Stimulated activated CD8-positive, alpha-beta memory T cell treated with anti-CD3 and anti-CD28 coated beads, Interleukin-15, amount 100 ng/mL, for 48 hours (primary cell): Measurements from ENCODE around the gene ETFA.
A peak's percentile ranks its signal among the peaks of the same experiment; 100 is the strongest.

Source experiments
- DNase-seq, 2 donors: peaks; one replicate each; pipeline ENCODE4 v3.0.0-alpha.2; 2020; ENCODE audit warnings: low read depth in 2 of 2

ETFA gene

DNA sequence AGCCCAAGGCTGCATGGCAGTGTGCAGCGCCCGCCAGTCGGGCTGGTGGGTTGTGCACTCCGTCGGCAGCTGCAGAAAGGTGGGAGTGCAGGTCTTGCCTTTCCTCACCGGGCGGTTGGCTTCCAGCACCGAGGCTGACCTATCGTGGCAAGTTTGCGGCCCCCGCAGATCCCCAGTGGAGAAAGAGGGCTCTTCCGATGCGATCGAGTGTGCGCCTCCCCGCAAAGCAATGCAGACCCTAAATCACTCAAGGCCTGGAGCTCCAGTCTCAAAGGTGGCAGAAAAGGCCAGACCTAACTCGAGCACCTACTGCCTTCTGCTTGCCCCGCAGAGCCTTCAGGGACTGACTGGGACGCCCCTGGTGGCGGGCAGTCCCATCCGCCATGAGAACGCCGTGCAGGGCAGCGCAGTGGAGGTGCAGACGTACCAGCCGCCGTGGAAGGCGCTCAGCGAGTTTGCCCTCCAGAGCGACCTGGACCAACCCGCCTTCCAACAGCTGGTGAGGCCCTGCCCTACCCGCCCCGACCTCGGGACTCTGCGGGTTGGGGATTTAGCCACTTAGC is 29.6 kb upstream of the ETFA start:
- peak in 1 of 2 donors; percentile 44 for DNase-seq

DNA sequence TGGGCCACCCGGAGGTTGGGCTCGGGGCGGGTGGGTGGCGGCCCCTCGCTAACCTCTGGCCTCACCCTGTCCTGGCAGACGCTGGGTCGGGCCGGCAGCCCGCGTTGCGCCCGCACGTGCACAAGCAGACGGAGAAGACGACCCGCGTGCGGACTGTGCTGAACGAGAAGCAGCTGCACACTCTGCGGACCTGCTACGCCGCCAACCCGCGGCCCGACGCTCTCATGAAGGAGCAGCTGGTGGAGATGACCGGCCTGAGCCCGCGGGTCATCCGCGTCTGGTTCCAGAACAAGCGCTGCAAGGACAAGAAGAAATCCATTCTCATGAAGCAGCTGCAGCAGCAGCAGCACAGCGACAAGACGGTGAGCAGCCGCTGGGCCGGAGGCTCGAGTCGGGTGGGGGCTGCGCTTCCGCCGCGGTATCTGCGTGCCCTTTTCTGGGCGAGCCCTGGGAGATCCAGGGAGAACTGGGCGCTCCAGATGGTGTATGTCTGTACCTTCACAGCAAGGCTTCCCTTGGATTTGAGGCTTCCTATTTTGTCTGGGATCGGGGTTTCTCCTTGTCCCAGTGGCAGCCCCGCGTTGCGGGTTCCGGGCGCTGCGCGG is 29.0 kb upstream of the ETFA start:
- DNase-seq, result no peak

DNA sequence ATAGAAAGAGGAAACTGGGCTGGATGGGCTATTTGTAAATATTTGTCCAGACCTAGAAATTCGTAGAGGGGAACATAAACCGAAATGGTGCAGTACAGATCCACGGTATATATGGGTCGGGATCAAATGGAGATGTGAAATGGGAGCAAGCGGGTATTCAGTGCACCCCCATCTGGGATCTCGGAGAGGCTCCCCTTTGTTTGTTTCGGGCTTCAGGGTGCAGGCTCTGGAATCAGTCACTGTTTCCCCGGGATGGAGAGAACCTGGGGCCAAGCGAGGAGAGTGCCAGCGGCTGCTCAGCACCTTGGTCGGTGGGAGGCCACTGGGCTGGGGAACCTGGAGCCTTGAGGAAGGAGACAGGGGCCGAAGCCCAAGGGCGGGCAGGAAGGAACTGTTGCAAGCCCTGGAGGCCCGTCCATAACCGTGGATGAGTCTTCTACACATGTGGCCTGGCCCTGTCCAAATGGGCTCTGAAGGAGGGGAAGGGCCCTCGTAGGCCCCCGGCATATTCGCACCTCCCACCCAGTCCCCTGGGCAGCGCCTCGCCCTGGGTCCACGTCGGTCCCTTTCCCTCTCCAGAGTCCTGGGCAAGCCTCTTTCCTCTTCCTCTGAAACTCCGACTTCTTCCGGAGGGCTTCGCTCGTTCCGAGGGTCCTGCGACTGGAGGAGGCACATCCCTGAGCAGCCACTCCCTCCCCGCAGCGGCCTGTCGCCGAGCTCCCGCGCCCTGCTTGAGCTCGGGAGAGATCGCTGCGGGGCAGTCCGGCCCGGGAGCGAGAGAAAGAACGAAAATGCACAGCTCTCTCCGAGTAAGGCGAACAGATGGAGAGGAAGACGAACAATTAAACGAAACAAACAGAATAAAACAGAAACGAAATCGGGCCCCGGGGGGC is 28.3 kb upstream of the ETFA start:
- DNase-seq, result no peak

DNA sequence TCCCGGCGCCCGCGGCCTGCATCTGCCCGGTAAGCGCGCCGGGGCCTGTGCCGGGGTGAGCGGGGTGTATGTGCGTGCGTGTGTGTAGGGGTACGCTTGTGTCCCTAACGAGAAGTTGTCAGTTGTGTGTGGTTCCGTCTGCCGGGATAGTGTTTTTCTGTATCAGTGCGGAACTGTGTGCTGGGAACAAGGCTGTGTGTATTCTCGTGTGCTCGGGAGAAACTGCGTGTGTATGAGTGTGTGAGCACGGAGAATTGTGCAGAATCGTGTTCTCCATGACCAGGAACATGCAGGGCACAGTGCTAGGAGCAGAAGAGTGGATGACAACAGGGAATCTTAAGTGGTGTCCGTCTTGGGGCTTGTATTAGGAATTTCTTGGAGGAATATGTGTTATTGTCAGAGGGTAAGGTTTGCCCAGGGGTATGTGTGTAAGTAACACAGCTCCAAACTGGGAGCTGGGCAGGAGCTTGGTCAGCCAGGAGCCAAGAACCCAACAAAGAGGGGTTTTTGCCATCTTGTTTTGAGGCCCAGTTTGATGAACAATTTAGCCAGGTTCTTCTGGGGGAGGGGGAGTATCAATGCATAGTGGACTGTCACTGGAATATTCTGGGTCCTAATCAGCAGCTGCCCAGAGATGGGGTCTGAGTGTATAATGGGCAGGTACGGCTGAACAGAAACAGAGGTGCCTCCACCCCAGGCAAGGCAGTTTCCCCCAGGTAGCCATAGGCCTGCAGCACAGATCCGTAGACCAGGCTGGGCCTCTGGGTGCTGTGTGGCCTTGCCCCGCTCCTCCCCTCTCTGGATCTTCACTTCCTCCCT is 27.4 kb upstream of the ETFA start:
- no peak for DNase-seq

DNA sequence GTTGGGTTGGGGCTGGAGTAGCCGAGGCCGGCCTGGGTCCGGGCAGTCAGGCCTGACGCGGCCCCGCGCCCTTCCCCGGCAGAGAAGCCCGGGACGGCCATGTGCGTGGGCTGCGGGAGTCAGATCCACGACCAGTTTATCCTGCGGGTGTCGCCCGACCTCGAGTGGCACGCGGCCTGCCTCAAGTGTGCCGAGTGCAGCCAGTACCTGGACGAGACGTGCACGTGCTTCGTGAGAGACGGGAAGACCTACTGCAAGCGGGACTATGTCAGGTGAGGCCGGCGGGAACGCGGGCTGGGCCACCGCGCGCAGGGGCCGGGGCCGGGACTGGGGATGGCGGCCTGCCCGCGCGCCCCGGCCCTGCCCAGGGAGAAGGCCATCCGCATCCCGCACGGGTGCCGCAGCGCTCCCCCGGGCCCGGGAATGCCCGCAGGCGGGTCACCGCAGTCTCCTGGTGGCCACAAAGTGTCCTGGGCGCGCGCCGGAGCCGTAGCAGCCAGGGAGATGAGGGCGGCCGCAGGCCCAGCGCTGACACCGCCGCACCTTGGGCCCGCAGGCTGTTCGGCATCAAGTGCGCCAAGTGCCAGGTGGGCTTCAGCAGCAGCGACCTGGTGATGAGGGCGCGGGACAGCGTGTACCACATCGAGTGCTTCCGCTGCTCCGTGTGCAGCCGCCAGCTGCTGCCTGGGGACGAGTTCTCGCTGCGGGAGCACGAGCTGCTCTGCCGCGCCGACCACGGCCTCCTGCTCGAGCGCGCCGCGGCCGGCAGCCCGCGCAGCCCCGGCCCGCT is 26.6 kb upstream of the ETFA start:
- DNase-seq, result no peak

GRCh38 chr15:76337059-76337695 is 25.9 kb upstream of the ETFA start:
- DNase-seq, result no peak

- peak; percentile 74 to 81 for DNase-seq
These were observed 25.2 kb upstream of the ETFA start, which contains the start of gene ISL2 for GRCh38 chr15:76336254-76337058. Gene ISL2, plus strand, starts transcription at chr15:76336773. Its CDS starts 111 bp downstream, at chr15:76336884.

GRCh38 chr15:76335307-76336253 is 24.3 kb upstream of the ETFA start:
- DNase-seq, result no peak

DNA sequence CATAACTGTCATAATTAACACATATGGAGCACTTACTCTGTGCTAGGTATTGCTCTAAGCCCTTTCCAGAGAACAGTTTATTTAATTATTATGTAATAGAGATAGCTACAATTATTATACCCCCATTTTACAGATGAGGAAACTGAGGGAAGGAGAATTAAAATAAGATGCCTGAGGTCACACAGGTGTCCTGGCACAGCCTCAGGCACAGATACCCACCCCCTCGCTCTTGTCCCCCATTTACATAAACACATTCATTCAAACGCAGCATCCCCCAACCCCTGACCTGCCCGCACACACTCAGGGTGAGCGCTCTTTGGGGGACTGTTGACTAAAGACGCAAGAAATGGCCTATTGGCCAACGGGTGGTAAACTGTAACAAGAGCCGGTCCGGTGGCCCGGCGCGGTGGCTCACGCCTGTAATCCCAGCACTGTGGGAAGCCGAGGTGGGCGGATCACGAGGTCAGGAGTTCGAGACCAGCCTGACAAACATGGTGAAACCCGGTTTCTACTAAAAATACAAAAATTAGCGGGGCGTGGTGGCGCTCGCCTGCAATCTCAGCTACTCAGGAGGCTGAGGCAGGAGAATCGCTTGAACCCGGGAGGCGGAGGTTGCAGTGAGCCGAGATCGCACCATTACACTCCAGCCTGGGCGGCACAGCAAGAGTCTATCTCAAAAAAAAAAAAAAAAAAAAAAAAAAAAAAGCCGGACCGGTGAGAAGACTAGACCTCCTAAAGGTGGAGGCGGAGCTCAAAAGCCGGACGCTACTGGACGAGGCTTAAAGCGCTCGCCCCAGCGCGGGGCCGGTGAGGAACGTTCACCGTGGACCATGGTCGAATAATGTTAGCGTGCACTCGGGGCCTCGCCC is 23.4 kb upstream of the ETFA start:
- no peak for DNase-seq

DNA sequence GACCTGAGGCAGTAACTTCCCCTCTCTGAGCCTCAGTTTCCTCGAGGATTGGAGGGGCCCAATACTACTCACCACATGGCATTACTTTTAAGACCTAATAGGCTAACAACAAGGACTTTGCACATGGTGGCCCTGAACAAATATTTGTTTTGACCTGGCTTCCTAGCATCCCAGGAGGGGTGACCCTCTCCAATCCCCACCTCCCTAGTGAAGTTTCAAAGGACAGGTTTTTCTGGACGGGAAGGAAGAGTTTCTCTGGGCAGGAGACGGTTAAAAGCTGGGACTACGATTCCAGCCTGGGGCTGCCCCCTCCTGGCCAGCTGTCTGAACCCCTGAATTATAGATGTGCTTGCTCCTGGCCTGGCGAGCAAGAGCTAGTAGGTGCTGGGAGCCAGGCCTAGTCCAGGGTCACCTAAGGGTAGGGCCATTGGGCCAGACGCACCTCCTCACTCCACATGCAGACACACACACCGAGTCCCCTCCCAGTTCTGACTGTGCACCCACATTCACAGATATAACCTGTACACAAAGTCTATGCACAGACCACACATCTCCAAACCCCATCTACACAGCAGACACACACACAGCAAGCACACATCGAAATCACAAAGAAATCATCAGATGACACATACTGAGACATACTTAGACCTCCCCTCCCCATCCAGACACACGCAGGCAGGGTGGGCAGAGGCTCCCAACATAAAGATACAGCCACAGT is 22.6 kb upstream of the ETFA start:
- DNase-seq, result no peak

DNA sequence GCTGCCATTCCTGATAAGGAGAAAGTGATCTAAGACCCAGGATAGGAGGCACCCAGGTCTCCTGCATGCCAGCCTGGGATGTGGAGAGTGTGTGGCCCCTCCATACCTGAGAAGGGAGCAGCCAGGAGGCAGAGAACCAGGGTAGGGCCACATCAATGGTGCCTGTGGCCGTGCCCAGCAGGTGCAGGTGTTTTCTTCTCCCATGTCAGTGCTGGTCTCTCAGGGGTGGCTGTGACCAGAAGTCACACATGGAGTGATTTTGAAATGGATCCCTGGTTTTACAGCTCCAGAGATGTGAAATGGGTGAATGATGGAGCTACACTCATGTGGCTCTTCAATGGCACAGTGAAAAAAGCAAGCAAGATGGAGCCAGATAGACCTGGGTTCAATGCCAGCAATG is 22.0 kb upstream of the ETFA start:
- DNase-seq, result no peak

- no peak for DNase-seq
These were observed 21.5 kb upstream of the ETFA start for GRCh38 chr15:76332796-76333195.

- no peak for DNase-seq
These were observed 18.9 kb upstream of the ETFA start for GRCh38 chr15:76330080-76330680.

DNA sequence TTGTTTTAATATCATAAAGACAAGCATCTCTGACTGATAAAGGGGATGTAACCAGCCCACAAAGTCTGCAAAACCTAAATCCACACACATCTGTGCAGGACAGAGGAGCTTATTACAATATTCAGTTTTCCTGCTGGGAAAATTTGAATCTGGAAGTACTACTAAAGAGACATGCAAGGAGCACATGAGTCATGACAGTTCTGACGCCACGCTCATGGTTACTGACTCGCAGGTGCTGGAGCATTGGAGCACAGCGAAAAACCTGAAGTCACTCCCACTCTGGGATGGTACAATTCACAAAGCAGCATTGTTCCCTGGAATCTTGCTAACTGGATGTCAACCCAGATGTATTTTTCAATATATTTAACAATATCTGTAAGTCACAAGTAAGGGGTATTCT is 17.7 kb upstream of the ETFA start:
- no peak for DNase-seq

- DNase-seq, result no peak
These were observed 16.9 kb upstream of the ETFA start for GRCh38 chr15:76328106-76328696.
